SH-SY5Y (cell line): ENCODE data around the gene ARHGAP31.

Experiments
- GATA2 ChIP-seq: IDR thresholded peaks from 2 replicates; pipeline ENCODE4 v1.6.1; 2011; ENCODE audit warnings: mild to moderate bottlenecking, low read depth, low read length
- GATA3 ChIP-seq: IDR thresholded peaks from 2 replicates; pipeline ENCODE4 v1.6.1; 2011; ENCODE audit warnings: low read depth, mild to moderate bottlenecking, low read length, moderate library complexity

DNA sequence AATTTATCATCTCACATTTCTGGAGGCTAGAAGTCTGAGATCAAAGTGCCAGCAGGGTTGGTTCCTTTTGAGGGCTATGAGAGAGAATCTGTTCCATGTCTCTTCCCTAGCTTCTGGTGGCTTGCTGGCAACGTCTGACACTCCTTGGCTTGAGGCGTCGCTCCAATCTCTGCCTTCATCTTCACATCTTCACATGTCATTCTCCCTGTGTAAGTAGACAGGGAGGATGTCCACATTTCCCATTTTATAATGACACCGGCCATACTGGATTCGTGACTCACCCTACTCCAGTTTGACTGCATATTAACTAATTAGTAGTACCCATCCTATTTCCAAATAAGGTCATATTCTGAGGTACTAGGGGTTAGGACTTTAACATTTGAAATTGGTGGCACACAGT, 17.5 kb upstream of the ARHGAP31 start:
- no peak for TF ChIP-seq GATA2
- TF ChIP-seq GATA3: no peak
